HepG2 (cell line): Measurements from ENCODE around the gene AUH. TPM values are rescaled to one million over a fixed set of nuclear protein-coding genes. Genes with fewer than 3 reads are reported as not detected.

Source experiments
- AHDC1 ChIP-seq: sonication (generic); formaldehyde crosslinking; IDR thresholded peaks from 2 replicates; pipeline ENCODE4 v1.5.1; 2020; ENCODE audit warnings: mild to moderate bottlenecking, missing genetic modification reagents, borderline replicate concordance
- DRAP1 ChIP-seq: IDR thresholded peaks from 2 replicates; pipeline ENCODE4 v1.6.1; 2016; ENCODE audit warnings: missing genetic modification reagents, missing compliant biosample characterization
- HES4 ChIP-seq: sonication (generic); formaldehyde crosslinking; IDR thresholded peaks from 2 replicates; pipeline ENCODE4 v1.9.0; 2021; ENCODE audit warnings: mild to moderate bottlenecking, missing genetic modification reagents, borderline replicate concordance
- JUN ChIP-seq: sonication (generic); formaldehyde crosslinking; IDR thresholded peaks from 2 replicates; pipeline ENCODE4 v1.4.0; 2020; ENCODE audit warnings: mild to moderate bottlenecking, missing genetic modification reagents
- KDM4B ChIP-seq: sonication (generic); formaldehyde crosslinking; IDR thresholded peaks from 2 replicates; pipeline ENCODE4 v1.4.0; 2020; ENCODE audit warnings: missing genetic modification reagents
- MEIS2 ChIP-seq: sonication (generic); formaldehyde crosslinking; IDR thresholded peaks from 2 replicates; pipeline ENCODE4 v1.9.0; 2021; ENCODE audit warnings: mild to moderate bottlenecking, missing genetic modification reagents
- NCOA1 ChIP-seq: sonication (generic); formaldehyde crosslinking; IDR thresholded peaks from 2 replicates; pipeline ENCODE4 v1.9.0; 2021; ENCODE audit warnings: missing genetic modification reagents
- PHB2 ChIP-seq: fragments of 450-650 bp; IDR thresholded peaks from 2 replicates; pipeline ENCODE4 v1.6.1; 2018; ENCODE audit not compliant: partially characterized antibody
- SNAPC2 ChIP-seq: sonication (generic); formaldehyde crosslinking; IDR thresholded peaks from 2 replicates; pipeline ENCODE4 v1.8.1; 2022; ENCODE audit warnings: mild to moderate bottlenecking, missing genetic modification reagents
- STAG1 ChIP-seq: sonication (generic); formaldehyde crosslinking; IDR thresholded peaks from 2 replicates; pipeline ENCODE4 v1.4.0; 2020; ENCODE audit warnings: missing genetic modification reagents
- TAF1 ChIP-seq: sonication (generic); formaldehyde crosslinking; IDR thresholded peaks from 2 replicates; pipeline ENCODE4 v1.4.0; 2020; ENCODE audit warnings: missing genetic modification reagents
- TBX2 ChIP-seq: sonication (generic); formaldehyde crosslinking; IDR thresholded peaks from 2 replicates; pipeline ENCODE4 v1.5.0; 2020; ENCODE audit warnings: missing genetic modification reagents, mild to moderate bottlenecking, borderline replicate concordance
- TEAD3 ChIP-seq: optimal IDR thresholded peaks from 2 replicates; pipeline ENCODE3; 2016; ENCODE audit warnings: borderline replicate concordance
- THYN1 ChIP-seq: sonication (generic); formaldehyde crosslinking; IDR thresholded peaks from 2 replicates; pipeline ENCODE4 v1.8.1; 2023; ENCODE audit warnings: low read depth, mild to moderate bottlenecking, moderate library complexity, missing genetic modification reagents, borderline replicate concordance
- TSC22D2 ChIP-seq: sonication (generic); formaldehyde crosslinking; IDR thresholded peaks from 2 replicates; pipeline ENCODE4 v1.5.1; 2020; ENCODE audit warnings: missing genetic modification reagents, mild to moderate bottlenecking, borderline replicate concordance
- ZBTB4 ChIP-seq: sonication (generic); formaldehyde crosslinking; IDR thresholded peaks from 2 replicates; pipeline ENCODE4 v1.4.0; 2020; ENCODE audit warnings: missing genetic modification reagents, mild to moderate bottlenecking, borderline replicate concordance
- ZNF253 ChIP-seq: sonication (generic); formaldehyde crosslinking; IDR thresholded peaks from 2 replicates; pipeline ENCODE4 v1.8.0; 2022; ENCODE audit warnings: mild to moderate bottlenecking, missing genetic modification reagents, borderline replicate concordance
- ZNF724P ChIP-seq: sonication (generic); formaldehyde crosslinking; IDR thresholded peaks from 2 replicates; pipeline ENCODE4 v1.8.0; 2022; ENCODE audit warnings: missing genetic modification reagents, borderline replicate concordance
- polyA plus RNA-seq, 8 experiments: library from polyadenylated mRNA; depleted of rRNA in 3 of 8; stranded (reverse) in 7 of 8; unstranded in 1 of 8; fragments of >200 nt; fragmentation: Illumina TruSeq in 4 of 8; extraction: Trizol in 4 of 8; gene quantifications; 2 replicates each; pipeline versions ENCODE4 v1.2.1 to v1.2.3, GENCODE V29; 2011 to 2016; ENCODE audit warnings: low read depth in 4 of 8, missing spikeins in 1 of 8, mixed read lengths in 1 of 8; ENCODE audit not compliant: insufficient read depth in 1 of 8
- total RNA-seq, 5 experiments: library from RNA; depleted of rRNA; stranded (reverse); fragments of >200 nt; fragmentation: Illumina TruSeq; extraction: Trizol; gene quantifications; 2 replicates each; pipeline ENCODE4 v1.2.3, GENCODE V29; 2016; ENCODE audit warnings: low read depth in 1 of 5

AUH gene
- total and polyA plus RNA-seq, 2 of the 13 experiments (the other 11 are each of a cell fraction or from before 2014, with no cell fraction given) = 25.8 to 31.9 TPM

GRCh38 chr9:91196103-91196950 is 165.4 kb downstream of the AUH start (continued):
- TF ChIP-seq HES4 (CRISPR knock-in tag) (no peak), PHB2 (no peak), KDM4B (peak; percentile 14; the same call in 1 of the 2 replicates), TBX2 (0 out of 2 replicates have a peak, but pooled peaks have one; percentile 14), TAF1 (CRISPR knock-in tag) (peak; percentile 60; the same call in 1 of the 2 replicates), ZBTB4 (CRISPR knock-in tag) (peak; percentile 99; the same call in 1 of the 2 replicates), ZNF253 (CRISPR knock-in tag) (no peak), DRAP1 (CRISPR knock-in tag) (peak; percentile 61; the same call in 1 of the 2 replicates), STAG1 (CRISPR knock-in tag) (peak; percentile 16; the same call in 1 of the 2 replicates), JUN (CRISPR knock-in tag) (no peak), TSC22D2 (CRISPR knock-in tag) (0 out of 2 replicates have a peak, but pooled peaks have one; percentile 44), THYN1 (CRISPR knock-in tag) (0 out of 2 replicates have a peak, but pooled peaks have one; percentile 9), TEAD3 (CRISPR knock-in tag) (peak; percentile 50), NCOA1 (CRISPR knock-in tag) (no peak), MEIS2 (CRISPR knock-in tag) (no peak; the same call in 1 of the 2 replicates), ZNF724P (0 out of 2 replicates have a peak, but pooled peaks have one; percentile 57), AHDC1 (CRISPR knock-in tag) (no peak), SNAPC2 (CRISPR knock-in tag) (peak; percentile 26; the same call in 1 of the 2 replicates)
